ENCODE results near the gene SLC46A3. TPM values are rescaled to one million over a fixed set of nuclear protein-coding genes. Genes with fewer than 3 reads are reported as not detected.

SLC46A3 gene
- total RNA-seq, result 0.86 and 1.7 TPM in 2 replicates

GRCh38 chr13:28718543-28719226, at the start of gene SLC46A3:
TSS of gene SLC46A3 (minus strand) at chr13:28718970. CDS start at chr13:28717998, 972 bp downstream.

GRCh38 chr13:28658796-28659620, 59.8 kb downstream of the SLC46A3 start, which contains the start of gene POMP:
TSS of gene POMP (plus strand) at chr13:28659130. CDS start at chr13:28659185, 55 bp downstream.

Other genes starting within 250 kb of the SLC46A3 start
- 20.1 and 76.5 TPM in 2 replicates for gene FLT1, start 223.8 kb downstream of the SLC46A3 start, total RNA-seq
- gene POMP, start 59.8 kb downstream of the SLC46A3 start, total RNA-seq, result 101 and 114 TPM in 2 replicates
- gene MTUS2, start 101.4 kb upstream of the SLC46A3 start, total RNA-seq, result not detected in 2 replicates

Measured in dermis lymphatic vessel endothelial cell (primary cell).